Testis (tissue), 3 donors: ENCODE results near the gene ICA1. TPM values are rescaled to one million over a fixed set of nuclear protein-coding genes. Genes with fewer than 3 reads are reported as not detected.

Experiments used
- DNase-seq: peaks from one replicate; pipeline ENCODE4 v3.0.0-alpha.2; 2019
- H3K27ac ChIP-seq, 2 donors: fragments of 200-600 bp; sonication (generic); one replicate each; pipeline ENCODE4 v1.5.1; 2019
- H3K27me3 ChIP-seq: fragments of 200-600 bp; sonication (generic); one replicate; pipeline ENCODE4 v1.5.1; 2019
- H3K36me3 ChIP-seq: fragments of 200-600 bp; sonication (generic); one replicate; pipeline ENCODE4 v1.5.1; 2017; ENCODE audit warnings: low read depth; ENCODE audit errors: missing control alignments
- H3K4me1 ChIP-seq: fragments of 200-600 bp; sonication (generic); one replicate; pipeline ENCODE4 v1.5.1; 2019
- H3K4me3 ChIP-seq, 2 donors: fragments of 200-600 bp; sonication (generic); one replicate each; pipeline ENCODE4 v1.5.1; 2017 to 2019
- H3K9me3 ChIP-seq: fragments of 200-600 bp; sonication (generic); one replicate; pipeline ENCODE4 v1.5.1; 2017
- POLR2A ChIP-seq: fragments of 450-650 bp; IDR thresholded peaks from one replicate; pipeline ENCODE4 v1.6.1; 2017; ENCODE audit warnings: antibody characterized with exemption, mild to moderate bottlenecking, moderate library complexity
- whole genome bisulfite sequencing, 2 donors: methylation state at CpG; one replicate each; pipeline ENCODE4 v1.1.5; 2018; 5-methylcytosine and 5-hydroxymethylcytosine counted together
- intact Hi-C: fragments of 100-400 bp; cut with DNase I; formaldehyde crosslinking; loops from one replicate; pipeline ENCODE4 v1.15.1; 2023; ENCODE audit warnings: low total_unique reads
- polyA plus RNA-seq: library from polyadenylated mRNA; stranded (reverse); fragments of 350-450 nt; fragmentation: Illumina TruSeq; extraction: RNeasy Lipid Tissue Mini Kit (QIAGEN cat#74804); gene quantifications from one replicate; pipeline ENCODE4 v1.2.3, GENCODE V29; 2014; ENCODE audit warnings: low read depth, low replicate concordance; ENCODE audit not compliant: insufficient read depth
- total RNA-seq, 2 donors: library from RNA; depleted of rRNA; stranded (reverse); fragments of >200 nt; gene quantifications; one replicate each; pipeline ENCODE4 v1.2.3, GENCODE V29; 2016
- TF ChIP-seq, protein P1 (sequence below), 3 experiments: fragments of 450-650 bp in 2 of 3; fragments of 200-600 bp in 1 of 3; sonication (generic) in 1 of 3; IDR thresholded peaks; one replicate each; pipeline ENCODE4 v1.5.1; 2016 to 2019; ENCODE audit warnings: antibody characterized with exemption in 3 of 3, mild to moderate bottlenecking in 2 of 3, moderate library complexity in 1 of 3

The ICA1 gene
- total and polyA plus RNA-seq, 3 donors from 2014 or later = 33.6 to 90.3 (median 76.1) TPM

DNA sequence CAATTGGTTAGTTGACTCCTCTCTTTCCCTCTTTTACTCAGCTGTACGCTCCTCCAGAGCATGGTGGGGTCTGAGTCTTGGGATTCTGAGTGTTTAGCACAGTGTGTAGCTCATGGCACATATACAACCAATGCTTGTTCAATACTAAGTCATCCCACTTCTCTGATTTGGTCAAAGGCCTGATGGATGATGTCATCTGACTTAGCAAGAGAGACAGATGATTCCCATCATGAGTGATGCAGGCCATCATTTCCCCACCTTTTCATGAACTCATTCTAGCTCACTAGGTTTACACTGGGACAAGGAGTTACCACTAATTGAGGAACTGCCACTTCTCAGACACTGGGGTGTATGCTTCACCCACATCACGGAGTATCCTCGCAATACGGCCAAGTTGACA is 3.8 kb downstream of the ICA1 start:
- WGBS, 2 donors = 93 to 97% methylated on average over 4 of the region's 4 CpGs

DNA sequence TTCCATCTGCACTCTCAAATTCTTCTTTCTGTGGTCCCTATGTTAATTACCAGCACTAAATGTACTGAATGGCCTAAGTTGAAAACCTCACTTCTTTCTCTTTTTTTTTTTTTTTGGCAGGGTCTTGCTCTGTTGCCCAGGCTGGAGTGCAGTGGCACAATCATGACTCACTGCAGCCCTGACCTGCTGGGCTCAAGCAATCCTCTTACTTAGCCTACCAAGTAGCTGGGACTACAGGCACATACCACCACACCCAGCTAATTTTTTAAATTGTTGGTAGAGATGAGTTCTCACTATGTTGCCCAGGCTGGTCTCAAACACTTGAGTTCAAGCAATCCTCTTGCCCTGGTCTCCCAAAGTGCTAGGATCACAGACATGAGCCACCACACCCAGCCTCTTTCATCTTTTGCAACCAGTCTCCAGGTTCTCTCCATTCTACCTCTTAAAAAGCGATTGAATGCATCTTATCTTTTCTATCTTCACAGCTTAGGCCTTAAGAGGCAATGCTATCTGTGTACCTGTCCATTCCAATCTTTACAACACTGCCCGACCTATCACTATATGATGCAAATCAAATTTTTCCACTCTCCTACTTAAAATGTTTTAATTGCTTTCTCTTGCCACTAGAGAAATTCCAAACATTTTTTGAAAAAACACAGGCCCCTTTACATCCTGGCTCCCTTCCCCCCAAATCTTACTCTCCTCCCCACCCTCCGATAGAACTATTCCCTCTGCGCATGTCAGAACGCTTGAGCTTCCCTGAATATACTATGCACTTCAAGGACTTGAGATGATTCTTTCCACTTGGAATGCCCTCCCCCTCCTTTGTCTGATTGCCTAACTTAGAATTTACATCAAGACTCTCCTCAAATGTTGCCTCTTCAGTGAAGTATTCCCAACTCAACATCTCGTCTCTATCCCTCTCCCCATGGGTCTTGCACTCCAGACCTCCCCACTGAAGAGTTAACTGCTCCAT is 6.0 kb downstream of the ICA1 start:
- TF ChIP-seq, protein P1, sequence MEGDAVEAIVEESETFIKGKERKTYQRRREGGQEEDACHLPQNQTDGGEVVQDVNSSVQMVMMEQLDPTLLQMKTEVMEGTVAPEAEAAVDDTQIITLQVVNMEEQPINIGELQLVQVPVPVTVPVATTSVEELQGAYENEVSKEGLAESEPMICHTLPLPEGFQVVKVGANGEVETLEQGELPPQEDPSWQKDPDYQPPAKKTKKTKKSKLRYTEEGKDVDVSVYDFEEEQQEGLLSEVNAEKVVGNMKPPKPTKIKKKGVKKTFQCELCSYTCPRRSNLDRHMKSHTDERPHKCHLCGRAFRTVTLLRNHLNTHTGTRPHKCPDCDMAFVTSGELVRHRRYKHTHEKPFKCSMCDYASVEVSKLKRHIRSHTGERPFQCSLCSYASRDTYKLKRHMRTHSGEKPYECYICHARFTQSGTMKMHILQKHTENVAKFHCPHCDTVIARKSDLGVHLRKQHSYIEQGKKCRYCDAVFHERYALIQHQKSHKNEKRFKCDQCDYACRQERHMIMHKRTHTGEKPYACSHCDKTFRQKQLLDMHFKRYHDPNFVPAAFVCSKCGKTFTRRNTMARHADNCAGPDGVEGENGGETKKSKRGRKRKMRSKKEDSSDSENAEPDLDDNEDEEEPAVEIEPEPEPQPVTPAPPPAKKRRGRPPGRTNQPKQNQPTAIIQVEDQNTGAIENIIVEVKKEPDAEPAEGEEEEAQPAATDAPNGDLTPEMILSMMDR (IDR thresholded peaks at IDR 0.05) = no peak
- no peak for TF ChIP-seq POLR2A
- Histone ChIP-seq H3K27ac (no peak overlapping the region), H3K27me3 (no peaks in the 10 kb centered on the region), H3K9me3 (no peaks in the 10 kb centered on the region), H3K4me3 (no peak overlapping the region), H3K4me1 (no peaks in the 10 kb centered on the region), H3K36me3 (no peaks in the 10 kb centered on the region)
- intact Hi-C loops = no loop called here
- no peak for DNase-seq
- 66 to 70% methylated on average over 6 of the region's 6 CpGs for WGBS, 2 donors

More for the DNA sequence above, 3.8 kb downstream of the ICA1 start:
- no peaks in the 10 kb centered on the region for H3K36me3 ChIP-seq
- H3K9me3 ChIP-seq = no peaks in the 10 kb centered on the region
- H3K4me1 ChIP-seq = no peaks in the 10 kb centered on the region
- no peak for DNase-seq
- intact Hi-C loops = no loop called here
- no peak for TF ChIP-seq POLR2A
- TF ChIP-seq, protein P1 (IDR thresholded peaks at IDR 0.05) = no peak
- H3K27ac ChIP-seq = no peak overlapping the region
- no peak overlapping the region for H3K4me3 ChIP-seq
- no peaks in the 10 kb centered on the region for H3K27me3 ChIP-seq

DNA sequence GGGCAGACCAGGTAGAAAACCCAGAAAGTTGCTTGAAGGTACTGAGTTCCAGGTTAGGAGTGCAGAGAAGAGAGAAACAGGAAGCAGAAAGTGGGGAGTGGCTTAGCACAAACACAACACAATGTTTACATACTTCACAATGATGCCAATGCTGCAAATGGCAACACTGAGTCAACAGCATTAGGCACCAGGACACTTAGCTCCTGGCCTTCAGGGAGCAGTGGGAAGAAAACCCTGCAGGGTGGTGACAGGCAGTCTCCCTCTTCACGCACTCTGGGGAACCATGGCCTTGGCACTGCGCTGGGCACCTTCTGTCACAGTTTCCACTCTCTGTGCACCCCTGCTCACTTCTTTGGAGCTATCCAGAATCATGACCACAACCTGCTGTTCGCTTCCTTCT is 7.3 kb downstream of the ICA1 start:
- Histone ChIP-seq H3K4me3 (no peak overlapping the region), H3K9me3 (no peaks in the 10 kb centered on the region), H3K27me3 (no peaks in the 10 kb centered on the region), H3K4me1 (no peaks in the 10 kb centered on the region), H3K36me3 (no peaks in the 10 kb centered on the region), H3K27ac (no peak overlapping the region)
- 93 to 100% methylated on average over 3 of the region's 3 CpGs for WGBS, 2 donors
- intact Hi-C loops = no loop called here
- no peak for TF ChIP-seq POLR2A
- TF ChIP-seq, protein P1 (IDR thresholded peaks at IDR 0.05) = no peak
- DNase-seq = no peak

DNA sequence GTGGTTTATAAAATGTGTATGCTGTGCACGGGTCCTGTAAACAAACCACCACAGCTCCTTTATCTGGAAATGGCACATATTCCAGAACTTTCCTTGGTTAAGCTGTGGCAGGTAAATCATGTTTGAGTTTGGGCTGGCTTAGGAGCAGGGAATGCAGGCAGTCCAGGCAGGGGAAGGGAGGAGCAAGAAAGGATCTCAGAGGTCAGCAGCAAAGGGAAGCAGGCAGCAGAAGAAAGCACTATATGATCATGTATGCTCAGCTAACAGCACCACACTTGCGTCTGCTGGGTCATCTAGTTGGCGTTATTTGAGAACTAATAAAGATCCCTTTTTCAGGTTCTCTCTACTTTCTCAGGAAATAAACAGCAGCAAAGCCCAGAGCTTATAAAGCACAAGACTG is 7.8 kb downstream of the ICA1 start:
- DNase-seq = no peak
- H3K27ac ChIP-seq = no peak overlapping the region
- H3K4me3 ChIP-seq = no peak overlapping the region
- TF ChIP-seq POLR2A = no peak
- TF ChIP-seq, protein P1 (IDR thresholded peaks at IDR 0.05) = no peak
- H3K27me3 ChIP-seq = no peaks in the 10 kb centered on the region
- H3K36me3 ChIP-seq = no peaks in the 10 kb centered on the region
- no peaks in the 10 kb centered on the region for H3K9me3 ChIP-seq
- no peaks in the 10 kb centered on the region for H3K4me1 ChIP-seq
- WGBS, 2 donors = 81 to 87% methylated on average over 3 of the region's 3 CpGs
- intact Hi-C loops = no loop called here
